ENCODE data around the gene FBP1. TPM values are rescaled to one million over a fixed set of nuclear protein-coding genes. Genes with fewer than 3 reads are reported as not detected.
"Not testable (repeated sequence)": the region's sequence is repeated elsewhere in the genome, so short reads cannot be mapped to it uniquely, and the experiment has no call there.

Gene FBP1
- total RNA-seq, 2 experiments from 2014 or later, result 0.21 to 0.31 TPM

DNA sequence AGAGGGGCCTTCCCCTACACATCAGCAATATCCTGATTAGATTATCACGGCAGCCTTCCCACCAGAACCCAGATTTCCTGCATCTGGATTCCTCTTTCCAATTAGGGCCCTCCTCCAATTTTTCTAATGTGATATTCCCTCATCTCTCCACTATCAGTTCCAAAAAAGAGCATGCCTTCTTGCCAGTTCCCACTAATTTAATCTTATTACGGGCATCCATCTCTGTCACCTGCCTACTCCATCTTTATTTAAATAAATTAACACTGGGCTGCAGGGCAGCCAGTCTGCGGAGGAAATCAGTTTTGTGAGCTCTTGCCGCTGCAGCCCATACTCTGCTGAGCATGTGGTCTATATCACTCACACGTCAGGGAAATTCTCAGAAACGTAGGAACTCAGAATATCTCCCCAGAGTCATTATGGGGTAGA is 29.1 kb downstream of the FBP1 start:
- ChIA-PET CTCF (no interaction called here), POLR2A (no interaction called here)
- Mint-ChIP-seq H3K27me3 (ENCODE audit: low read depth) (peaks cover 27% of the 10 kb centered on the region), H3K9me3 (ENCODE audit: insufficient read depth) (no peaks in the 10 kb centered on the region), H3K36me3 (ENCODE audit: low read depth) (no peaks in the 10 kb centered on the region), H3K4me3 (no peak overlapping the region), H3K4me1 (ENCODE audit: low read depth) (peaks cover 8% of the 10 kb centered on the region), H3K27ac (no peak overlapping the region)
- no peak for ATAC-seq
- no peak for DNase-seq

DNA sequence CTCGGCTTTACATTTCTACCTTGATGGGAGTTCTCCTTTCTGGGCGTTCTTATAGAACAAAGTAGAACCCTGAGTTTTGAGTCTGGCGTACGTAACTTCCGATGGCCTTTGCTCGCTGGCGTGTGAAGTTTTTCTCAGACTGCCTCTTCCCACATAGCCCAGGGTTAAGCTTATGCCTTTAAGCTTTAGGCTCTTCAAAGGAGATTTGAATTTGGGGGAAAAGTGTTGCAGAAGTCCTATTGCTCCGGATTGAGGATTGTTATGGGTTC is 32.0 kb downstream of the FBP1 start:
- H3K9me3 Mint-ChIP-seq (ENCODE audit: insufficient read depth), result no peaks in the 10 kb centered on the region

DNA sequence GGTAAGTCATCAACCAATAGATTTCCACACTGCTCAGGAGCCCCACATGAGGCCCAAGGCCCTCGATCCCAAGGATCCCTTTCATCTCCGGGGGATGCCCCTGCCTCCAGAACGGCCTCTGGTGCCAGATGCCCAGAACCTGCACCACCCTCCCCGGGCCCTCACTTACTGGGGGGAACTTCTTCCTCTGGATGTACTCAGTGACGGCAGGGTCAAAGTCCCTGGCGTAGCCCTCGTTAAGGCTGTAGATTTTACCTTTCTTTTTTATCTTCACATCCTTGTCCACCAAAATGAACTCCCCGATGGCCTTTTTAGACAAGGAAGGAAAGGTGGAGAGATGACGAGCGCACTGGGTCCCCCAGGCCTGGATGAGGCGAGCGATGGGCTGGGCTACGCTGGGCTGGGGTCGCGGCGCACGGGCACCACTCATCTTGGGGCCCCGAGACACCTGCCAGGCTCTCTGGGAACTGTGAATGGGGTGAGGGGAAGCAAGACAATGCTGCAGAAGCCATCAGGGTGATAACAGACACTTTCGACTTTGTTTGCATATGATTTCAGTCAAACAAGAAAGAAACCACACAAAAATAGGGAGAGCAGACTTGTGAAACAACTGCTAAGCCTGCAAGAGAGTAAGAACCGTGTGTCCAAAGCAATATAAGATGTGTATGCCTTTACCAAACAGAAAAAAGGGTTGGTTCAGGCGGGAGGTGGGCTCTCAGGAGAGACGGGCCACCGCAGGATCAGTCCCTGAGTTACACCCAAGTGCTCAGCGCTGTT is 32.5 kb downstream of the FBP1 start:
- Mint-ChIP-seq H3K4me1 (ENCODE audit: low read depth) (peaks cover 4% of the 10 kb centered on the region), H3K36me3 (ENCODE audit: low read depth) (no peaks in the 10 kb centered on the region), H3K27ac (no peak overlapping the region), H3K27me3 (ENCODE audit: low read depth) (peaks cover 28% of the 10 kb centered on the region), H3K9me3 (ENCODE audit: insufficient read depth) (no peaks in the 10 kb centered on the region), H3K4me3 (no peak overlapping the region)
- ChIA-PET POLR2A (no interaction called here), CTCF (no interaction called here)
- ATAC-seq, result no peak
- no peak for DNase-seq

More for the DNA sequence above, 32.0 kb downstream of the FBP1 start:
- ATAC-seq (no peak), DNase-seq (no peak)
- Mint-ChIP-seq H3K27ac (no peak overlapping the region), H3K4me3 (no peak overlapping the region), H3K36me3 (ENCODE audit: low read depth) (no peaks in the 10 kb centered on the region), H3K4me1 (ENCODE audit: low read depth) (peaks cover 8% of the 10 kb centered on the region), H3K27me3 (ENCODE audit: low read depth) (peaks cover 28% of the 10 kb centered on the region)
- ChIA-PET CTCF (no interaction called here), POLR2A (no interaction called here)

DNA sequence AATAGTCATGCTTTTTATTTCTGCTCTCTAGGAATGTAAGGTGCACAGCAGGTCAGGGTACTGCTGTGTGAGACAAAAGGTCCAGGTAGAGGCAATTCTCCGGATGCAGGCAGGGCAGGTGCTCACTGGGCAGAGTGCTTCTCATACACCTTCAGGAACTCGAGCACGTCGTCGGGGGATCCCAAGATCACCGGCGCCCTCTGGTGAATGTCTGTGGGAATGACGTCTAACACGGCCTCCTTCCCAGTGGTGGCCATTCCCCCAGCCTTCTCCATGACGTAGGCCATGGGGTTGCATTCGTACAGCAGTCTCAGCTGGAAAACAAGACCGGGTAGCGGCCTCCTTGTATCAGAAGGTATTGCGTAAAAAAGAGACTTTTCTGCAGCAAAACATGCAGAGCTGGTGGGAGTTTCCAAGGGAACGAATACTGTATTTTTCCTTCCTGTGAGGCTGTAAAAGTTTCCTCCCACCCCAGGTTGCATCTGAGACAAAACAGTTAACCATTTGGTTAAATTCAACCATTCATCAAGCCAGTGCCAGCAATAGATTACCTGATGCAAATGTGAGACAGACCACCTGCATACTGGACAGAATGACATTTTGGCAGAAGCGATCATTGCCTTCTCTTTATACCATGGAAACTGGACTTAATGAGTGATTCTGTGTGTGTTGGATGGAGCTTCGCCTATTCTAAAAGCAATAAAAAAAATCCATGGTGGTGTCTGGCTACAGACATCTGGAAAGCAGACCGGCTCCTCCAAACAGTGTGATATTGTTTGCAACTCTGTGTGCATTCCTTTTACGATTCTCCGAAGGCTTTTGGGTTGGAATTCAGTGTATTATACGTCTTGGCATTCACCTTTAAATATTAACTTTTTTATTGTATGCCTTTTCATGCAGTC is 35.8 kb downstream of the FBP1 start:
- Mint-ChIP-seq H3K4me3 (no peak overlapping the region), H3K4me1 (ENCODE audit: low read depth) (no peaks in the 10 kb centered on the region), H3K27ac (no peak overlapping the region), H3K36me3 (ENCODE audit: low read depth) (no peaks in the 10 kb centered on the region), H3K27me3 (ENCODE audit: low read depth) (peaks cover 11% of the 10 kb centered on the region), H3K9me3 (ENCODE audit: insufficient read depth) (no peaks in the 10 kb centered on the region)
- peak; percentile 89 for ATAC-seq
- POLR2A ChIA-PET, result no interaction called here
- CTCF ChIA-PET, result interaction anchor here (1.8 kb wide), 1 partner anchor 391 kb away, joined by 5 read pairs; no protein-coding TSS in a partner anchor
- peak; percentile 74 for DNase-seq

DNA sequence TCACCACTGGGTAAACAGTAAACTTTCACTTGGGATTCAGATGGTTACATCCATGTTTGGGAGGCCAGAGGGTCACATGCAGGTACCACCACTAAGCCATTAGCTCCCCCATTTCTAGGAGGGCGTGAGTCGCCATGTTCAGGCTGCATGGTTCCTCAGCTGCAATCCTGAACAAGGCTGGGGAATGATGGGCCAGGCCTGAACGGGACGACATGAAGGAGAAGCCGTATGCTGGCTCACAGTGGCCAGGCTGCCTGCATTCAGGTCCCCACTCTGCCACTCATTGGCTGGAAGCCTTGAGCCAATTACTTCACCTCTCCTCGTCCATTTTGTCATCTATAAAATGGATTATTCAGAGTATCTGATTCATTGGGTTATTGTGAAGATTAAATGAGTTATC is 36.7 kb downstream of the FBP1 start:
- H3K27ac Mint-ChIP-seq, result no peak overlapping the region
- DNase-seq, result no peak
- ATAC-seq, result no peak
- no peak overlapping the region for H3K4me3 Mint-ChIP-seq
- peaks cover 11% of the 10 kb centered on the region for H3K27me3 Mint-ChIP-seq (ENCODE audit: low read depth)
- CTCF ChIA-PET, result no interaction called here
- H3K36me3 Mint-ChIP-seq (ENCODE audit: low read depth), result no peaks in the 10 kb centered on the region
- POLR2A ChIA-PET, result no interaction called here
- H3K9me3 Mint-ChIP-seq (ENCODE audit: insufficient read depth), result no peaks in the 10 kb centered on the region
- no peaks in the 10 kb centered on the region for H3K4me1 Mint-ChIP-seq (ENCODE audit: low read depth)

DNA sequence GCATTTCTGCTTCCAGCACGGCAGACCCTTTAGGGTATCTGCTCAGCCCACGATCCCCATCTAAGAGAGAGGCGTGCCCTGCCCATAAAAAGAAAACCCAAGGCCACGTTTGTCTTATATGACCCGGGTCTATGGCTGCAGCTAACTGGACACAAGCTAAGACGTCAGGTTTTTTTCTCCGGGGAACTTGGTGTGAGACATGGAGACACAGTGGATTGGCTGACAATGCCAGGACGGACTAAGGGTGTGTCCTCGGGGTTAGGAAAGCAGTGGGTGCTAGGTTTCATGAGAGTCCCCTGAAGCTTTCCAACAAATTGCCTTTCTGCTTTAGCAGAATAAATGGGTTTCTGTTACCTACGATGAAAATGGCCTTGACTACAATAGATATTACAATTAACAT is 38.6 kb downstream of the FBP1 start:
- ChIA-PET POLR2A (no interaction called here), CTCF (no interaction called here)
- DNase-seq (no peak), ATAC-seq (no peak)
- Mint-ChIP-seq H3K9me3 (ENCODE audit: insufficient read depth) (no peaks in the 10 kb centered on the region), H3K27me3 (ENCODE audit: low read depth) (peaks cover 6% of the 10 kb centered on the region), H3K36me3 (ENCODE audit: low read depth) (no peaks in the 10 kb centered on the region), H3K27ac (no peak overlapping the region), H3K4me3 (no peak overlapping the region), H3K4me1 (ENCODE audit: low read depth) (no peaks in the 10 kb centered on the region)

DNA sequence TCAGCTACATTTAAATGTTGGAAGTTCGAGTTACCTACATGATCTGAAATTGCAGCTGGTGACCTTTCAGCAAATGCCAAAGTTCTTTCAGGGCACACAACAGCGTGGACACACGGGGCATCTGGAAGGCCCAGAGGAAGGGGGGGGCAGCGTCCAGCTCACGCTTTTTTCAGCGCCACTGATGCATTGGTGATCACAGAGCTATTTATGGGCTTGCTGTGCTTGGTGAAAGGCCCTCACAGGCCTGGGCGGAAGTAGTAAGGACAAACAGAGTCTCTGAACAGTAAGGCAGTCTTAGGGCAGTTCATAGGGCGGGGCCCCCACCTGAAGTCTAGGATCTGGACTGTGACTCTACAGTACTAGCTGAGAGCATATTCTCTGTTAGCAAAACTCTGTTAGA is 39.1 kb downstream of the FBP1 start:
- no peak overlapping the region for H3K4me3 Mint-ChIP-seq
- H3K36me3 Mint-ChIP-seq (ENCODE audit: low read depth), result no peaks in the 10 kb centered on the region
- ChIA-PET CTCF (no interaction called here), POLR2A (no interaction called here)
- ATAC-seq, result no peak
- H3K4me1 Mint-ChIP-seq (ENCODE audit: low read depth), result no peaks in the 10 kb centered on the region
- DNase-seq, result no peak
- H3K27me3 Mint-ChIP-seq (ENCODE audit: low read depth), result peaks cover 4% of the 10 kb centered on the region
- no peak overlapping the region for H3K27ac Mint-ChIP-seq
- H3K9me3 Mint-ChIP-seq (ENCODE audit: insufficient read depth), result no peaks in the 10 kb centered on the region

- no peak overlapping the region for H3K27ac Mint-ChIP-seq
- DNase-seq, result no peak
- ChIA-PET CTCF (no interaction called here), POLR2A (no interaction called here)
- no peak for ATAC-seq
- H3K27me3 Mint-ChIP-seq (ENCODE audit: low read depth), result no peaks in the 10 kb centered on the region
- H3K36me3 Mint-ChIP-seq (ENCODE audit: low read depth), result no peaks in the 10 kb centered on the region
- H3K9me3 Mint-ChIP-seq (ENCODE audit: insufficient read depth), result no peaks in the 10 kb centered on the region
- no peak overlapping the region for H3K4me3 Mint-ChIP-seq
- no peaks in the 10 kb centered on the region for H3K4me1 Mint-ChIP-seq (ENCODE audit: low read depth)
Observed at GRCh38 chr9:94599102-94599501, 40.2 kb downstream of the FBP1 start.

- Mint-ChIP-seq H3K4me1 (ENCODE audit: low read depth) (no peaks in the 10 kb centered on the region), H3K27ac (no peak within 1 kb of the TSS), H3K36me3 (ENCODE audit: low read depth) (no peaks in the 10 kb centered on the region), H3K9me3 (ENCODE audit: insufficient read depth) (no peaks in the 10 kb centered on the region), H3K4me3 (no peak within 1 kb of the TSS), H3K27me3 (ENCODE audit: low read depth) (peaks cover 5% of the 10 kb centered on the region)
- no peak for ATAC-seq
- ChIA-PET POLR2A (no interaction called here), CTCF (no interaction called here)
- DNase-seq, result no peak
Observed at GRCh38 chr9:94593459-94594345, 45.6 kb downstream of the FBP1 start, which contains the start of gene FBP2. Gene FBP2, minus strand, starts transcription at chr9:94593824. Its CDS starts 98 bp downstream, at chr9:94593726.

DNA sequence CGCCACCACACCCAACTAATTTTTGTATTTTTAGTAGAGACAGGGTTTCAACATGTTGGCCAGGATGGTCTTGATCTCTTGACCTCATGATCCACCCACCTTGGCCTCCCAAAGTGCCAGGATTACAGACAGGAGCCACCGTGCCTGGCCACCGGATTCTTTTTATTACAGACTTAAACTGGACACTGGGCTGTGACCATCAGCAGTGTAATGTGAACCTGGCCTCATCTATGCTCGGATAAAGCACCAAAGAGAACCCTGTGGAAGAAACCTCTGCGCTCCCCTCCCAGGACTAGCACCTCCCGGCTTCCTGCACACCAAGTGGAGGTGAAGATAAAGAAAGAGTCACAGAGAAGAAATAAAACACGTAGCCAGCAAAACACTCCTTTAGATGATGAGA is 46.6 kb downstream of the FBP1 start:
- H3K4me3 Mint-ChIP-seq; ATAC-seq; H3K36me3 Mint-ChIP-seq (ENCODE audit: low read depth); H3K27ac Mint-ChIP-seq; POLR2A ChIA-PET; H3K27me3 Mint-ChIP-seq (ENCODE audit: low read depth); H3K4me1 Mint-ChIP-seq (ENCODE audit: low read depth); CTCF ChIA-PET; H3K9me3 Mint-ChIP-seq (ENCODE audit: insufficient read depth); DNase-seq: not testable (repeated sequence)

DNA sequence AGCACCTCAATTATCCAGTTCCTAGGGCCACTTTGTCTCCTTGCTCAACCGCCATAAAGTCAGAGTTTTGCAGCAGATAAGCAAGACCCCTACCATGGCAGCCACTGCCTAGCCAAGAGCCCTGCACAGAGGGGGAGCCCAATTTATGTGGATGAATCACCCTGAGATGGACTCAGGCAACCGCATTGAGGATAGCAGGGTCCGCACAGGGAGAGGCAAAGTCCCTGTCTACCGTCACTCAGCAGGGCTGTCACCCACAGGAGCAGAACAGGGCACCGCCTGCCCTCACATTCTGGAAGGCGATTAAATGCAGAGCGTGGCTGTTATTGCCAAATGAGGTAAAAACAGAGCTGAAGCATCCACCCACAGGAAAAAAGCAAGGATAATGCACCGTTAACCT is 47.4 kb downstream of the FBP1 start:
- Mint-ChIP-seq H3K27ac (no peak overlapping the region), H3K4me3 (no peak overlapping the region), H3K27me3 (ENCODE audit: low read depth) (peaks cover 6% of the 10 kb centered on the region), H3K9me3 (ENCODE audit: insufficient read depth) (no peaks in the 10 kb centered on the region), H3K4me1 (ENCODE audit: low read depth) (peaks cover 5% of the 10 kb centered on the region), H3K36me3 (ENCODE audit: low read depth) (no peaks in the 10 kb centered on the region)
- ChIA-PET CTCF (no interaction called here), POLR2A (no interaction called here)
- ATAC-seq, result no peak
- DNase-seq, result no peak

DNA sequence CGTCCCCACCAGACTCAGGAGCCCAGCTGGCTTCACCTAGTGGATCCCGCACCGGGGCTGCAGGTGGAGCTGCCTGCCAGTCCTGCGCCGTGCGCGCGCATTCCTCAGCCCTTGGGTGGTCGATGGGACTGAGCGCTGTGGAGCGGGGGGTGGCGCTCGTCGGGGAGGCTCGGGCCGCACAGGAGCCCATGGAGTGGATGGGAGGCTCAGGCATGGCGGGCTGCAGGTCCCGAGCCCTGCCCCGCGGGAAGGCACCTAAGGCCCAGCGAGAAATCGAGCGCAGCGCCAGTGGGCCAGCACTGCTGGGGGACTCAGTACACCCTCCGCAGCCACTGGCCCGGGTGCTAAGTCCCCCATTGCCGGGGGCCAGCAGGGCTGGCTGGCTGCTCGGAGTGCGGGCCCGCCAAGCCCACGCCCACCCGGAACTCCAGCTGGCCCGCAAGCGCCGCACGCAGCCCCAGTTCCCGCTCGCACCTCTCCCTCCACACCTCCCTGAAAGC is 48.2 kb downstream of the FBP1 start:
- CTCF ChIA-PET; H3K4me3 Mint-ChIP-seq; H3K9me3 Mint-ChIP-seq (ENCODE audit: insufficient read depth); H3K27me3 Mint-ChIP-seq (ENCODE audit: low read depth); H3K27ac Mint-ChIP-seq; POLR2A ChIA-PET; DNase-seq; ATAC-seq; H3K36me3 Mint-ChIP-seq (ENCODE audit: low read depth): not testable (repeated sequence)
- peaks cover 11% of the 10 kb centered on the region for H3K4me1 Mint-ChIP-seq (ENCODE audit: low read depth)
